ENCODE results near the gene SMYD3.

- TF ChIP-seq CTCF (IDR thresholded peaks at IDR 0.05; ENCODE audit: low read length) (no peak), EZH2 (optimal IDR thresholded peaks at IDR 0.05; ENCODE audit: low read depth, low read length) (no peak), EZH2phosphoT487 (IDR thresholded peaks at IDR 0.05; ENCODE audit: low read length) (no peak)
These were observed 214.5 kb downstream of the SMYD3 start for GRCh38 chr1:246292571-246292970.
